Fibroblast of lung (primary cell): ENCODE measurements around the gene RNF123.
"Not testable (repeated sequence)": the region's sequence is repeated elsewhere in the genome, so short reads cannot be mapped to it uniquely, and the experiment has no call there.

Source experiments
- CTCF ChIP-seq, 2 donors: IDR thresholded peaks in 1 of 2; conservative IDR thresholded peaks in 1 of 2; 1 replicate in 1 of 2; 2 replicates in 1 of 2; pipeline ENCODE4 v1.5.1; 2011 to 2012; ENCODE audit warnings: low read length in 2 of 2, control low read depth in 1 of 2, inconsistent platforms in 1 of 2, low read depth in 1 of 2, mild to moderate bottlenecking in 1 of 2
- EZH2 ChIP-seq: IDR thresholded peaks from 2 replicates; pipeline ENCODE4 v1.5.1; 2012; ENCODE audit warnings: low read length, control low read depth, mild to moderate bottlenecking; ENCODE audit errors: missing control alignments

GRCh38 chr3:49685103-49685502, 4.3 kb upstream of the RNF123 start:
- TF ChIP-seq CTCF (conservative IDR thresholded peaks at IDR 0.05 in 1 of 2, IDR thresholded peaks at IDR 0.05 in 1 of 2; ENCODE audit: low read depth in 1 of 2, low read length in 2 of 2); EZH2: not testable (repeated sequence)
